ENCODE results near the gene MLH1.
"Not testable (repeated sequence)": the region's sequence is repeated elsewhere in the genome, so short reads cannot be mapped to it uniquely, and the experiment has no call there.

The MLH1 gene

GRCh38 chr3:36993326-36994283, at the start of gene MLH1:
MLH1 (plus strand) TSS chr3:36993518; CDS start chr3:36993548, 30 bp downstream.
- DNase-seq, result peak; percentile 96

GRCh38 chr3:36943601-36944000, 49.7 kb upstream of the MLH1 start:
- DNase-seq, result no peak

GRCh38 chr3:36944012-36944640, 49.2 kb upstream of the MLH1 start:
- peak; percentile 67 for DNase-seq

GRCh38 chr3:36944641-36945270, 48.6 kb upstream of the MLH1 start, which contains the start of gene TRANK1:
TRANK1 (minus strand) TSS chr3:36945054; CDS start chr3:36944809, 245 bp downstream.
- DNase-seq, result peak; percentile 95

GRCh38 chr3:36945333-36945980, 47.9 kb upstream of the MLH1 start:
- DNase-seq, result no peak

GRCh38 chr3:36947814-36948213, 45.5 kb upstream of the MLH1 start:
- DNase-seq, result not testable (repeated sequence)

GRCh38 chr3:36954452-36955134, 38.7 kb upstream of the MLH1 start:
- peak; percentile 82 for DNase-seq

- no peak for DNase-seq
Measured at GRCh38 chr3:36956155-36956554, 37.2 kb upstream of the MLH1 start.

GRCh38 chr3:36957063-36957462, 36.3 kb upstream of the MLH1 start:
- no peak for DNase-seq

GRCh38 chr3:36957862-36958686, 35.2 kb upstream of the MLH1 start:
- peak; percentile 95 for DNase-seq

GRCh38 chr3:36959821-36960220, 33.5 kb upstream of the MLH1 start:
- no peak for DNase-seq

- no peak for DNase-seq
Measured at GRCh38 chr3:36960502-36960901, 32.8 kb upstream of the MLH1 start.

GRCh38 chr3:36963008-36963407, 30.3 kb upstream of the MLH1 start:
- DNase-seq, result not testable (repeated sequence)

- DNase-seq, result no peak
Measured at GRCh38 chr3:36964331-36964730, 29.0 kb upstream of the MLH1 start.

- no peak for DNase-seq
Measured at GRCh38 chr3:36964817-36965216, 28.5 kb upstream of the MLH1 start.

GRCh38 chr3:36965440-36965839, 27.9 kb upstream of the MLH1 start:
- no peak for DNase-seq

- no peak for DNase-seq
Measured at GRCh38 chr3:36969085-36969484, 24.2 kb upstream of the MLH1 start.

GRCh38 chr3:36969540-36970432, 23.5 kb upstream of the MLH1 start:
- peak; percentile 100 for DNase-seq

- DNase-seq, result no peak
Measured at GRCh38 chr3:36972163-36972562, 21.2 kb upstream of the MLH1 start.

GRCh38 chr3:36973139-36973538, 20.2 kb upstream of the MLH1 start:
- peak; percentile 61 for DNase-seq
